ENCODE data around the gene MICALL2.

The MICALL2 gene

DNA sequence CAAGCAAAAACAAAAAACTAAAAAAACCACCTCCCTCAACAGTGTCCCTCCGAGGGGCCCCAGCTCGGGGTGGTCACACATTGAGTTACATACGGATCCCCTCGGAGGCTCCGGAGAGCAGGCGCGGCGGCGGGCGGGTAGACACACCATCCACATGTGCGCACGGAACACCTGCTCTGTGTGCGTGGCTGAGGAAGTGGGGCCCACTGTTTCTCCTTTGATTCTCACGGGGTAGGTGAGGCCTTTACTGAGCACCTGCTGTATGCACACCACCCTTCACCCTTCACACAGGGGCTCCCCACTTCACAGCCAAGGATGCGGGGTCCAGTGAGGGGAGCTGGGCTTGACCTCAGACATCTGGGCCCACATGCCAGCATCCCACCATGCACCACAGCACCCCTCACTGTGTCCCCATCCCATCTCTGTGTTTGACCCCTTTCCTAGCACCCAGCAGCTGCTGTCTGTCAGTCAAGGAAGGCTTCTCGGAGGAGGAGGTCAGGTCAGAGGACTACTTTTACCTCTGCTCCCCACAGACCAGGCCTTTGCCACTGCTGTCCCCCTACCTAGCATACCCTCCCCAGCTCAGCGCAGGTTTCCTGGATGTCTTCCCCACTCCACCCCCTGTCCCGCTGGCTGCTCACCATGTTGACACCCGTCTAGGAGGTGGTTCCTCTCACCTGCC, 71.1 kb downstream of the MICALL2 start:
- no peak for DNase-seq

DNA sequence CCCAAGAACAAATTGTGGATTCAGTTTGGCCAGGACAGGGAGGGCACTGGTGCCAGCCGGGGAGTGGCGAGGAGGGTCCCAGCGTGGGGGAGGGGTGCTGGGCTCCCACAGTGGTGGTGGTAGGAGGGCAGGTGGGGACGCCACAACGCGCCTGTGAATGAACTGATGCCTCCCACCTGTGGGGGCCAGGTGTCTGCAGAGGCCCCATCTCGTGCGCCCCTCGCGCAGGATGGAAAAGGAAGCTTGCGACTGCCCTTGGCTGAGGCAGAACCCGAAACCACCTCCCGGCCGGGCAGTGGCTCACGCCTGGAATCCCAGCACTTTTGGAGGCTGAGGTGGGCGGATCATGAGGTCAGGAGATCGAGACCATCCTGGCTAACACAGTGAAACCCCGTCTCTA, 72.0 kb downstream of the MICALL2 start:
- DNase-seq = no peak

DNA sequence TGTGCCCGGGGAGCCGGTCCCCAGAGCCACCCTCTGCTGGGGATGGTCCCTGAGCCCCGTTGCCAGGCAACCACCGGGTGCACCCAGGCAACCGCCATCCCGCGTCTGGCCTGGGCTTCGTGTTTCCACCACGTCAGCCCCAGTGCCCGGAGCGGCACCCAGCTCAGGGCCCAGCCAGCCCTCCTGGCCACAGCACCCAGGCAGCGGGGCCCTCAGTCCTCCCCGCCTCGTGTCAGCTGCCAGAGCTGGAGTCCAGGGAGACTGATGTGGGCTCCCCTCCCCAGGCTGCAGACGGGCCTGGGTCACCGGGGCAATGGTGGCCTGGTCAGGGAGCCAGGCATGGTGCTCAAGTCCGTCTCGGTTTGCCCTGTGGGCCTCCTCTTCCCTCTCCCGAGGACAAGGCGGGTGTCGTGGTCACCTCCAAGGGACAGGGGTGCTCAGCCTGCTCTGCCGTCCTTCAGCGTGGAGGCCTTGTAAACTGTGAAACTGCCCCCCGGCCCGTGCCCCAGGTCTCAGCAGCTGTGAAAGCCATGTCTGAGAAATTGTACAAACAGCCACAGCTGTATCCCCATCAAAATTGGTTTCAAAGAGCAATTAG, 72.5 kb downstream of the MICALL2 start:
- DNase-seq = no peak

DNA sequence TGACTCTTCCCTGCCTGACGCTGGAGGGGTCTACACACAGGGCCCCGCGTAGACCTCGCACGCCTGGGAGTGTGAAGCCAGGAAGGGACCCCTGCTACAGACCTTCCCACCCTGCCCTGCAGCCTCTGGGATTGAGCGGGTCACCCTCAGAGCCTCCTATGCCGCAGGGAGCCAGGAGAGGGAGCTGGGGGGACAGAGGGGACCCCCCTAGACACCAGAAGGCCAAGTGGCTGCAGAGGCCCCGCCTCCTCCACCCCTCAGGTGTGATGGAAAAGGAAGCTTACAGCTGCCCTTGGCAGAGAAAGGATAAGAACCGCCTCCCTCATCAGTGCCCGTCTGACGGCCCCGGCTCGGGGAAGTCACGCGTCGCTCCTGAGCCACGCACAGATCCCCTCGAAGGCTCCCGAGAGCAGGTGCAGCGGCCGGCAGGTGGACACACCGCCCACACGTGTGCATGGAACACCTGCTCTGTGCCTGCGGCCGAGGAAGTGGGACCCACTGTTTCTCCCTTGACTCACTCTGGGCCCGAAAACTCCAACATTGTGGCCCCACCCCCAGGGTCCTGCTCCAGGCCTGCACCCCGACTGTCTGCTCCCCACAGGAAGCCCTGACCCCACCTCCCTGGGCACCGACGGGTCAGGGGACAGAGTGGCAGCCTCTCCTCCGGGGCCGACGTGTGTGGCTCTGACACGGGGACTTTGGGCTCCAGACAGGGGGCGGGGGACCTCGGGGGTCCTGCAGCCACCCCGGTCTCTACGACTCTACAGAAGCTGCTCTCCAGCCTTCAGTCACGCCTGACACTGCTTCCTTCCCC, 73.3 kb downstream of the MICALL2 start:
- no peak for DNase-seq

DNA sequence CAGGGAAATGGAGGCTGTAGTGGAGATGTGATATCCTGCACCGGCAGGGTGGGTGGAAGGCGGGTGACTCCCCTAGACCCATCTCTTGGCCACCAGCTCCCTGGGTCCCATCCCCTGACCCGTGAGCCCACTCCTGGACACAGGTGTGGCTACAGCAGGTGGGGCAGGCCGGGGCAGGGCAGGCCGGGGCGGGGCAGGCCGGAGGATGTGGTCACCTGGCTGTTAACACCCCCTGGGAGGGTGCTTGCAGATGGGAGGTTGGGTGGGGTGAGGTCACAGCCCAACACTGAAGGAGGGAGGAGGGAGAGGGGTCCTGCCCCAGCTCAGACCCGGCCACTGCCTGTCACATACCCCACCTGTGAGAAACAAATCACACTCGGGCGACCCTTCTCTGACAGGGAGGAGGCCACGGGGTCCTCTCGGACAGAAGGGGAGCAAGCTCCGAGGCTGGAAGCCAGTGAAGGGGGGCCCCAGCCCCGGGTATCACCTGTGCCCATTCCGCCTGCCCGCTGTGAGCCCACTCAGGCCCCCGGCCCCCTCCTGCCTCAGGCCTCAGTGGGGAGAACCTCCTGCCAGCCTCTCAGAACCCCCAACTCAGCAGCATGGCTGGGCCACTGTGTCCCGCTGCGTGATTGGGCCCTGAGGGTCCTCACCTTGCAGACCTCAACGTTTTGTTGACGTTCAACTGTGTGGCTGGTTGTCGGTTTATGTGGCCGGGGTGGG, 74.0 kb downstream of the MICALL2 start:
- DNase-seq = no peak

Measured in amniotic stem cell (primary cell).